Transverse colon (tissue), 4 donors: ENCODE measurements around the gene KCNQ1OT1. TPM values are rescaled to one million over a fixed set of nuclear protein-coding genes. Genes with fewer than 3 reads are reported as not detected.

Experiments used
- DNase-seq: peaks from one replicate; pipeline ENCODE4 v3.0.0-alpha.2; 2019
- H3K27ac ChIP-seq, 4 donors: fragments of 200-600 bp; sonication (generic); 2 replicates each; pipeline ENCODE4 v1.5.1; 2016 to 2018; ENCODE audit warnings: inconsistent platforms in 4 of 4
- H3K27me3 ChIP-seq: fragments of 200-600 bp; sonication (generic); 2 replicates; pipeline ENCODE4 v1.5.1; 2017; ENCODE audit warnings: inconsistent platforms
- H3K36me3 ChIP-seq, 4 donors: fragments of 200-600 bp; sonication (generic); 2 replicates each; pipeline ENCODE4 v1.5.1; 2017 to 2019; ENCODE audit warnings: inconsistent platforms in 4 of 4
- H3K4me1 ChIP-seq, 4 donors: fragments of 200-600 bp; sonication (generic); 2 replicates each; pipeline ENCODE4 v1.5.1; 2017 to 2020; ENCODE audit warnings: inconsistent platforms in 4 of 4
- H3K4me3 ChIP-seq, 4 donors: fragments of 200-600 bp; sonication (generic); 1 replicate in 1 of 4; 2 replicates in 3 of 4; pipeline versions ENCODE4 v1.5.1 to v1.6.1; 2017 to 2019; ENCODE audit warnings: inconsistent platforms in 4 of 4
- H3K9me3 ChIP-seq, 2 donors: fragments of 200-600 bp; sonication (generic); 2 replicates each; pipeline ENCODE4 v1.5.1; 2017 to 2019; ENCODE audit warnings: inconsistent platforms in 2 of 2
- EP300 ChIP-seq: sonication (generic); formaldehyde crosslinking; IDR thresholded peaks from one replicate; pipeline ENCODE4 v1.6.1; 2017; ENCODE audit warnings: antibody characterized with exemption, low read depth
- POLR2A ChIP-seq: fragments of 450-650 bp; IDR thresholded peaks from one replicate; pipeline ENCODE4 v1.6.1; 2016; ENCODE audit warnings: antibody characterized with exemption, mild to moderate bottlenecking, moderate library complexity
- POLR2AphosphoS5 ChIP-seq, 3 donors: sonication (generic); formaldehyde crosslinking; IDR thresholded peaks; one replicate each; pipeline ENCODE4 v1.6.1; 2016; ENCODE audit warnings: antibody characterized with exemption in 3 of 3
- WGBS, 2 donors: methylation state at CpG; one replicate each; pipeline ENCODE4 v1.1.5; 2018; ENCODE audit warnings: low coverage in 1 of 2; 5-methylcytosine and 5-hydroxymethylcytosine counted together
- in situ Hi-C, 4 donors: fragments of 200-750 bp; cut with MboI; loops; one replicate each; pipeline versions ENCODE4 v1.15.0 to v1.15.1; 2017; ENCODE audit warnings: low sequenced_read_pairs in 3 of 4, low pct_ligation_motif_present in 1 of 4, low pct_unique_long_range_greater_than_20kb in 1 of 4
- intact Hi-C: fragments of 100-400 bp; cut with DNase I; formaldehyde crosslinking; loops from one replicate; pipeline ENCODE4 v1.15.1; 2023; ENCODE audit warnings: low total_unique reads
- total RNA-seq, 4 donors: library from RNA; depleted of rRNA; stranded (reverse); fragments of >200 nt; gene quantifications; one replicate each; pipeline ENCODE4 v1.1.0, GENCODE V29; 2016
- TF ChIP-seq, protein P1 (sequence below), 5 experiments: fragments of 200-600 bp in 3 of 5; fragments of 450-650 bp in 2 of 5; sonication (generic) in 3 of 5; IDR thresholded peaks; 1 replicate in 2 of 5; 2 replicates in 3 of 5; pipeline ENCODE4 v1.5.1; 2016 to 2017; ENCODE audit warnings: antibody characterized with exemption in 5 of 5, inconsistent platforms in 3 of 5, mild to moderate bottlenecking in 2 of 5, moderate library complexity in 1 of 5

The KCNQ1OT1 gene
- total RNA-seq, 4 donors from 2014 or later: 1.5 to 5.0 (median 1.9) TPM

GRCh38 chr11:2707736-2708135 is 7.9 kb upstream of the KCNQ1OT1 start:
- no peak overlapping the region for H3K4me3 ChIP-seq
- 91% methylated on average over 7 of the region's 7 CpGs; no CpG with 5 or more reads in 1 of the 2 donors for WGBS, 2 donors
- in situ Hi-C loops (no loop called here), intact Hi-C loops (loop anchor here (5.0 kb wide), 1 partner anchor 180 kb away; the partner anchor contains the start of gene CDKN1C)
- no peak for DNase-seq
- no peak for TF ChIP-seq POLR2AphosphoS5 (IDR thresholded peaks at IDR 0.05)
- TF ChIP-seq, protein P1, sequence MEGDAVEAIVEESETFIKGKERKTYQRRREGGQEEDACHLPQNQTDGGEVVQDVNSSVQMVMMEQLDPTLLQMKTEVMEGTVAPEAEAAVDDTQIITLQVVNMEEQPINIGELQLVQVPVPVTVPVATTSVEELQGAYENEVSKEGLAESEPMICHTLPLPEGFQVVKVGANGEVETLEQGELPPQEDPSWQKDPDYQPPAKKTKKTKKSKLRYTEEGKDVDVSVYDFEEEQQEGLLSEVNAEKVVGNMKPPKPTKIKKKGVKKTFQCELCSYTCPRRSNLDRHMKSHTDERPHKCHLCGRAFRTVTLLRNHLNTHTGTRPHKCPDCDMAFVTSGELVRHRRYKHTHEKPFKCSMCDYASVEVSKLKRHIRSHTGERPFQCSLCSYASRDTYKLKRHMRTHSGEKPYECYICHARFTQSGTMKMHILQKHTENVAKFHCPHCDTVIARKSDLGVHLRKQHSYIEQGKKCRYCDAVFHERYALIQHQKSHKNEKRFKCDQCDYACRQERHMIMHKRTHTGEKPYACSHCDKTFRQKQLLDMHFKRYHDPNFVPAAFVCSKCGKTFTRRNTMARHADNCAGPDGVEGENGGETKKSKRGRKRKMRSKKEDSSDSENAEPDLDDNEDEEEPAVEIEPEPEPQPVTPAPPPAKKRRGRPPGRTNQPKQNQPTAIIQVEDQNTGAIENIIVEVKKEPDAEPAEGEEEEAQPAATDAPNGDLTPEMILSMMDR (IDR thresholded peaks at IDR 0.05): no peak
- no peak for TF ChIP-seq EP300
- no peak for TF ChIP-seq POLR2A
- peak overlapping the region in 3 of 4 donors; percentile 76 to 86 (median 77) for H3K27ac ChIP-seq
- no peaks in the 10 kb centered on the region for H3K9me3 ChIP-seq
- H3K36me3 ChIP-seq: no peaks in the 10 kb centered on the region
- H3K4me1 ChIP-seq: peaks cover 4 to 11% (median 5%) of the 10 kb centered on the region in 4 donors
- no peaks in the 10 kb centered on the region for H3K27me3 ChIP-seq

- Histone ChIP-seq H3K9me3 (no peaks in the 10 kb centered on the region), H3K27ac (no peak overlapping the region), H3K36me3 (no peaks in the 10 kb centered on the region), H3K4me1 (peaks cover 4 to 11% (median 5%) of the 10 kb centered on the region in 4 donors), H3K4me3 (no peak overlapping the region), H3K27me3 (no peaks in the 10 kb centered on the region)
- in situ Hi-C loops: no loop called here
- no peak for DNase-seq
- 93% methylated on average over 1 of the region's 1 CpG; no CpG with 5 or more reads in 1 of the 2 donors for WGBS, 2 donors
- TF ChIP-seq EP300 (no peak), POLR2A (no peak), POLR2AphosphoS5 (IDR thresholded peaks at IDR 0.05) (no peak)
- TF ChIP-seq, protein P1 (IDR thresholded peaks at IDR 0.05): no peak
- intact Hi-C loops: loop anchor here (5.0 kb wide), 1 partner anchor 181 kb away; the partner anchor contains the start of gene CDKN1C
These were observed 6.5 kb upstream of the KCNQ1OT1 start for GRCh38 chr11:2706321-2706720.

DNA sequence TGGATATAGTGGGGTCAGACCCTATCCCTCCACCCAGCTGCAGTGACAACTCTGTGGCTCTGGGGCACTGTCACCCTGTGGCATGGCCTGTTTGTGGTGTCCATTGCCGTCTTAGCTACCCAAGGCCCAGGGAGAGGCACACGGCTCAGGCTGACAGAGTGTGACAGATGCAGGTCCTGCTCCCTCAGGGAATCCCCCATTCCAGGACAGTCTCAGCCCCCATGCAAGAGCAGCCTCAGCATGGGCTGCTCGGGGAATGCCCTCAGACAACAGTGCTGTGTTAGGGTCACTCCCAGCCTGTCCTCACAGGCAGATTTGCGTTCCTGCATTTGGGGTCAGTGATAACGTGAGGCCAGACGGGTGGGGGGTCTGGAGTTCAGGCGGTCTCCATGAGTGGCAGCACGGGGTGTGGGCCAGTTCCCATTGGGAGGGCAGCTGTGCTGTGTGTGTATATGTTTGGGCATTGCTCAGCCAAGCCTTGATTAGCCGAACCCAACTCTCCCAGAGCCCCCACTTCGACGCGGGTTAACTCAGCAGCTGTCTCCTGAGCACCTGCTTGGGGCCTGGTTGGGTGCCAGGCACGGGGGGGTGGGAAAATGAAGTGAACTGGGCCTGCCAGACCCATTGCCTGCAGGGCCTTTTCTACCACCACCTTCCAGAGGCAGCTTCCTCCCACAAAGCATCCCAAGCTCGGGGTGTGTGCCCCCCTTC is 5.3 kb upstream of the KCNQ1OT1 start:
- TF ChIP-seq POLR2A (no peak), POLR2AphosphoS5 (IDR thresholded peaks at IDR 0.05) (no peak), EP300 (no peak)
- TF ChIP-seq, protein P1 (IDR thresholded peaks at IDR 0.05): no peak
- WGBS, 2 donors: 82% methylated on average over 14 of the region's 14 CpGs; no CpG with 5 or more reads in 1 of the 2 donors
- H3K4me3 ChIP-seq: no peak overlapping the region
- H3K4me1 ChIP-seq: peaks cover 4 to 11% (median 5%) of the 10 kb centered on the region in 4 donors
- no peak overlapping the region for H3K27ac ChIP-seq
- no peaks in the 10 kb centered on the region for H3K27me3 ChIP-seq
- no peaks in the 10 kb centered on the region for H3K36me3 ChIP-seq
- in situ Hi-C loops: no loop called here
- no peak for DNase-seq
- intact Hi-C loops: loop anchor here (5.0 kb wide), 1 partner anchor 182 kb away; the partner anchor contains the start of gene CDKN1C
- no peaks in the 10 kb centered on the region for H3K9me3 ChIP-seq

DNA sequence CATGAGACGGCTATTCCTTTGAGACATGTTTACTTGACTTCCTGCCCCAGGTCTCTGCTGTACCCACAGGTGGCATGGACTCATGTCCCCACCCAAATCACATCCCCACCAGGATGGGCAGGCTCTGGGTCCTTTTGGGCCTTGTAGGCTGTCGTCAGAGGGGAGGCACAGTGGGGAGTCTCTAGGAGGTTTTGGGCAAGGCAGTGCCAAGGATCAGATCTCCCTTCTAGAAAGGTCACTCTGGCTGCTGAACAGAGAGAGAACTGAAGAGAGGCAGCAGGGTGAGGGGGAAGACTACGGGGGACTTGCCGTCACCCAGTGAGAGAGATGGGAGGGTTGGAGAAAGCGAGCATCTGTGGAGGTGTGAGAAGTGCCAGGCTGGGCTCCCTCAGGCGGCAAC is 4.6 kb upstream of the KCNQ1OT1 start:
- intact Hi-C loops: no loop called here
- H3K27me3 ChIP-seq: no peaks in the 10 kb centered on the region
- WGBS, 2 donors: 60 to 93% methylated on average over 1 to 6 of the region's 6 CpGs
- no peaks in the 10 kb centered on the region for H3K36me3 ChIP-seq
- in situ Hi-C loops: no loop called here
- no peak overlapping the region for H3K27ac ChIP-seq
- peaks cover 4 to 11% (median 5%) of the 10 kb centered on the region in 4 donors for H3K4me1 ChIP-seq
- H3K9me3 ChIP-seq: no peaks in the 10 kb centered on the region
- DNase-seq: no peak
- H3K4me3 ChIP-seq: no peak overlapping the region
- TF ChIP-seq POLR2A: no peak
- TF ChIP-seq, protein P1 (IDR thresholded peaks at IDR 0.05): no peak
- no peak for TF ChIP-seq EP300
- TF ChIP-seq POLR2AphosphoS5 (IDR thresholded peaks at IDR 0.05): no peak
